MG63 (cell line): ENCODE measurements around the gene GPALPP1. TPM values are rescaled to one million over a fixed set of nuclear protein-coding genes. Genes with fewer than 3 reads are reported as not detected.
A peak's percentile ranks its signal among the peaks of the same experiment; 100 is the strongest.
"Not testable (repeated sequence)": the region's sequence is repeated elsewhere in the genome, so short reads cannot be mapped to it uniquely, and the experiment has no call there.

ENCODE experiments used
- DNase-seq: peaks from one replicate; pipeline ENCODE4 v3.0.0-alpha.2; 2020
- H3K27me3 ChIP-seq: fragments of 250-450 bp; sonication (Bioruptor Pico); 2 replicates; pipeline ENCODE4 v1.5.1; 2020; ENCODE audit warnings: mild to moderate bottlenecking, moderate library complexity
- H3K36me3 ChIP-seq: fragments of 250-450 bp; sonication (Bioruptor Pico); 2 replicates; pipeline ENCODE4 v1.5.1; 2020; ENCODE audit warnings: mild to moderate bottlenecking, moderate library complexity
- H3K4me3 ChIP-seq: fragments of 250-450 bp; sonication (Bioruptor Pico); 2 replicates; pipeline ENCODE4 v1.5.1; 2020; ENCODE audit warnings: mild to moderate bottlenecking, moderate library complexity
- H3K9me3 ChIP-seq: fragments of 250-450 bp; sonication (Bioruptor Pico); 2 replicates; pipeline ENCODE4 v1.5.1; 2020; ENCODE audit warnings: mild to moderate bottlenecking, moderate library complexity
- total RNA-seq: library from RNA; depleted of rRNA; stranded (reverse); fragments of >200 nt; shearing (Covaris generic); gene quantifications from 2 replicates; pipeline ENCODE4 v1.2.3, GENCODE V29; 2014; ENCODE audit warnings: low replicate concordance

The GPALPP1 gene
- total RNA-seq, 1 experiment from 2014 or later: 27.3 TPM

GRCh38 chr13:45046445-45046844 is 57.1 kb downstream of the GPALPP1 start:
- Histone ChIP-seq H3K9me3 (no peaks in the 10 kb centered on the region), H3K36me3 (no peaks in the 10 kb centered on the region), H3K4me3 (no peak overlapping the region), H3K27me3 (no peaks in the 10 kb centered on the region)
- DNase-seq: no peak

GRCh38 chr13:45047394-45048310 is 58.3 kb downstream of the GPALPP1 start:
- no peak overlapping the region for H3K4me3 ChIP-seq
- DNase-seq: peak; percentile 72
- H3K36me3 ChIP-seq: no peaks in the 10 kb centered on the region

GRCh38 chr13:45048890-45049407 is 59.6 kb downstream of the GPALPP1 start:
- Histone ChIP-seq H3K27me3 (no peaks in the 10 kb centered on the region), H3K36me3 (no peaks in the 10 kb centered on the region), H3K4me3 (no peak overlapping the region), H3K9me3 (no peaks in the 10 kb centered on the region)
- no peak for DNase-seq

More at GRCh38 chr13:45047394-45048310, 58.3 kb downstream of the GPALPP1 start:
- H3K27me3 ChIP-seq: no peaks in the 10 kb centered on the region
- no peaks in the 10 kb centered on the region for H3K9me3 ChIP-seq

GRCh38 chr13:45049478-45049877 is 60.1 kb downstream of the GPALPP1 start:
- H3K27me3 ChIP-seq: no peaks in the 10 kb centered on the region
- DNase-seq: no peak
- H3K4me3 ChIP-seq: no peak overlapping the region
- H3K36me3 ChIP-seq: no peaks in the 10 kb centered on the region
- H3K9me3 ChIP-seq: no peaks in the 10 kb centered on the region

- H3K27me3 ChIP-seq: no peaks in the 10 kb centered on the region
- no peak overlapping the region for H3K4me3 ChIP-seq
- no peaks in the 10 kb centered on the region for H3K36me3 ChIP-seq
- DNase-seq: peak; percentile 7
- H3K9me3 ChIP-seq: no peaks in the 10 kb centered on the region
Measured at GRCh38 chr13:45051315-45051714, 62.0 kb downstream of the GPALPP1 start.

- Histone ChIP-seq H3K4me3 (peak overlapping the region; percentile 13), H3K9me3 (no peaks in the 10 kb centered on the region)
- peak; percentile 78 for DNase-seq
Measured at GRCh38 chr13:45055198-45055901, 66.0 kb downstream of the GPALPP1 start.

GRCh38 chr13:45055902-45056648 is 66.7 kb downstream of the GPALPP1 start:
- DNase-seq: peak; percentile 91
- Histone ChIP-seq H3K9me3 (no peaks in the 10 kb centered on the region), H3K36me3 (no peaks in the 10 kb centered on the region), H3K4me3 (peak overlapping the region; percentile 13), H3K27me3 (no peaks in the 10 kb centered on the region)

More at GRCh38 chr13:45055198-45055901, 66.0 kb downstream of the GPALPP1 start:
- H3K36me3 ChIP-seq: no peaks in the 10 kb centered on the region
- H3K27me3 ChIP-seq: no peaks in the 10 kb centered on the region

GRCh38 chr13:45060062-45060461 is 70.7 kb downstream of the GPALPP1 start:
- no peaks in the 10 kb centered on the region for H3K36me3 ChIP-seq

GRCh38 chr13:45063261-45063860 is 74.0 kb downstream of the GPALPP1 start:
- Histone ChIP-seq H3K4me3 (no peak overlapping the region), H3K27me3 (no peaks in the 10 kb centered on the region), H3K9me3 (no peaks in the 10 kb centered on the region), H3K36me3 (no peaks in the 10 kb centered on the region)
- no peak for DNase-seq

More at GRCh38 chr13:45060062-45060461, 70.7 kb downstream of the GPALPP1 start:
- H3K9me3 ChIP-seq: no peaks in the 10 kb centered on the region
- no peak overlapping the region for H3K4me3 ChIP-seq
- DNase-seq: no peak
- H3K27me3 ChIP-seq: no peaks in the 10 kb centered on the region

- not testable (repeated sequence) for H3K36me3 ChIP-seq, DNase-seq, H3K27me3 ChIP-seq, H3K4me3 ChIP-seq, H3K9me3 ChIP-seq
Measured at GRCh38 chr13:45063889-45064288, 74.6 kb downstream of the GPALPP1 start.

GRCh38 chr13:45064889-45065288 is 75.6 kb downstream of the GPALPP1 start:
- Histone ChIP-seq H3K4me3 (no peak overlapping the region), H3K36me3 (no peaks in the 10 kb centered on the region), H3K9me3 (no peaks in the 10 kb centered on the region), H3K27me3 (no peaks in the 10 kb centered on the region)
- DNase-seq: no peak

GRCh38 chr13:45068036-45069001 is 79.0 kb downstream of the GPALPP1 start:
- H3K27me3 ChIP-seq: no peaks in the 10 kb centered on the region
- H3K9me3 ChIP-seq: no peaks in the 10 kb centered on the region
- H3K36me3 ChIP-seq: no peaks in the 10 kb centered on the region
- no peak for DNase-seq
- no peak overlapping the region for H3K4me3 ChIP-seq

- Histone ChIP-seq H3K9me3 (no peaks in the 10 kb centered on the region), H3K36me3 (no peaks in the 10 kb centered on the region), H3K4me3 (no peak overlapping the region), H3K27me3 (no peaks in the 10 kb centered on the region)
- DNase-seq: no peak
Measured at GRCh38 chr13:45073809-45074208, 84.5 kb downstream of the GPALPP1 start.

GRCh38 chr13:45074721-45075120 is 85.4 kb downstream of the GPALPP1 start:
- H3K9me3 ChIP-seq: no peaks in the 10 kb centered on the region
- no peaks in the 10 kb centered on the region for H3K36me3 ChIP-seq
- H3K27me3 ChIP-seq: no peaks in the 10 kb centered on the region
- no peak overlapping the region for H3K4me3 ChIP-seq
- no peak for DNase-seq

- no peak for DNase-seq
- Histone ChIP-seq H3K4me3 (no peak overlapping the region), H3K36me3 (no peaks in the 10 kb centered on the region), H3K27me3 (no peaks in the 10 kb centered on the region), H3K9me3 (no peaks in the 10 kb centered on the region)
Measured at GRCh38 chr13:45078003-45078402, 88.7 kb downstream of the GPALPP1 start.
